MM.1S (cell line): Measurements from ENCODE around the gene IL1RL1.

Experiments
- DNase-seq: peaks from one replicate; pipeline ENCODE4 v3.0.0-alpha.2; 2015
- H2AFZ ChIP-seq: fragments of 300-600 bp; sonication (generic); 2 replicates; pipeline ENCODE4 v1.6.0; 2016; ENCODE audit warnings: antibody characterized with exemption, low read length
- H3F3A ChIP-seq: fragments of 300-600 bp; sonication (generic); 2 replicates; pipeline ENCODE4 v1.6.1; 2016; ENCODE audit warnings: mild to moderate bottlenecking, antibody characterized with exemption, low read length, moderate library complexity, mixed read lengths; ENCODE audit not compliant: insufficient read depth
- H3K27ac ChIP-seq: fragments of 300-600 bp; sonication (generic); 2 replicates; pipeline ENCODE4 v1.5.1; 2016; ENCODE audit warnings: mild to moderate bottlenecking, low read length
- H3K27me3 ChIP-seq: fragments of 300-600 bp; sonication (generic); replicated peaks from 2 replicates; pipeline ENCODE4 v1.6.0; 2016; ENCODE audit warnings: low read length; ENCODE audit not compliant: insufficient read depth
- H3K36me3 ChIP-seq: fragments of 300-600 bp; sonication (generic); replicated peaks from 2 replicates; pipeline ENCODE4 v1.6.1; 2016; ENCODE audit warnings: mild to moderate bottlenecking, low read length, mixed read lengths; ENCODE audit not compliant: insufficient read depth
- H3K4me1 ChIP-seq: fragments of 300-600 bp; sonication (generic); 2 replicates; pipeline ENCODE4 v1.6.1; 2016; ENCODE audit warnings: low read length, mixed read lengths
- H3K4me2 ChIP-seq: fragments of 300-600 bp; sonication (generic); 2 replicates; pipeline ENCODE4 v1.6.0; 2016; ENCODE audit warnings: low read depth, low read length
- H3K4me3 ChIP-seq: fragments of 300-600 bp; sonication (generic); 2 replicates; pipeline ENCODE4 v1.5.1; 2016; ENCODE audit warnings: low read length, mixed read lengths
- H3K79me2 ChIP-seq: fragments of 300-600 bp; sonication (generic); 2 replicates; pipeline ENCODE4 v1.6.1; 2016; ENCODE audit warnings: mixed run types, low read length, mixed read lengths
- H3K9ac ChIP-seq: fragments of 300-600 bp; sonication (generic); 2 replicates; pipeline ENCODE4 v1.6.1; 2016; ENCODE audit warnings: low read length, mixed read lengths
- H3K9me2 ChIP-seq: fragments of 300-600 bp; sonication (generic); replicated peaks from 2 replicates; pipeline ENCODE4 v1.6.1; 2016; ENCODE audit warnings: mild to moderate bottlenecking, low read length, mixed read lengths; ENCODE audit not compliant: insufficient read depth
- H3K9me3 ChIP-seq: fragments of 300-600 bp; sonication (generic); replicated peaks from 2 replicates; pipeline ENCODE4 v1.6.1; 2016; ENCODE audit warnings: mild to moderate bottlenecking, low read length, mixed read lengths; ENCODE audit not compliant: insufficient read depth
- H4K20me1 ChIP-seq: fragments of 300-600 bp; sonication (generic); 2 replicates; pipeline ENCODE4 v1.6.1; 2016; ENCODE audit warnings: mild to moderate bottlenecking, low read length, moderate library complexity, mixed read lengths; ENCODE audit not compliant: insufficient read depth
- EZH2 ChIP-seq: fragments of 300-600 bp; sonication (generic); optimal IDR thresholded peaks from 2 replicates; pipeline ENCODE3; 2017; ENCODE audit warnings: low read depth, mild to moderate bottlenecking, antibody characterized with exemption, low read length, mixed read lengths
- EZH2phosphoT487 ChIP-seq: fragments of 300-600 bp; sonication (generic); IDR thresholded peaks from 2 replicates; pipeline ENCODE4 v1.6.1; 2018; ENCODE audit warnings: antibody characterized with exemption, low read length
- TF ChIP-seq, protein P1 (sequence below): fragments of 300-600 bp; sonication (generic); IDR thresholded peaks from 2 replicates; pipeline ENCODE4 v1.5.1; 2016; ENCODE audit warnings: antibody characterized with exemption, low read length, mixed read lengths

Gene IL1RL1

DNA sequence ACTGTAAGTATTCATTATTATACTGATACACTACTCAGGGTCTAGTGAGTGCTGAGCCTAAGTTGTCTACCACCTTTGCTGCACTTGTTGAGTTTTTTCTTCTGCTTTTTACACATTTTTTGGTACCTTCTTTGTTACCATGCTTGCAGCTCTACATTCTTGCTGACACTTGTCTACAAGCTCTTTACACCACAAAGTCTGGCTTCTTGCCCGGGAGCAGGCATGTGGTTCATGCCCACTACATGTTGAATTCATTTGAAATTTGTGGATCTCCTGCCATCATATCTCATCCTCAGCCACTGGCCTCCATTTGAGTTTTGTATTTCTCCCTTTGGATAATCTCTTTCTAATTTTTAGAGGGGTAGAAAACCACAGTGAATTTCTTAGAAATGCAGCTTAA is 74.2 kb downstream of the IL1RL1 start:
- Histone ChIP-seq H3K4me3 (no peak overlapping the region), H3F3A (no peaks in the 10 kb centered on the region), H2AFZ (no peak overlapping the region), H3K27ac (no peak overlapping the region), H4K20me1 (no peaks in the 10 kb centered on the region), H3K9ac (no peak overlapping the region), H3K9me2 (no peaks in the 10 kb centered on the region), H3K4me2 (no peak overlapping the region), H3K4me1 (no peaks in the 10 kb centered on the region), H3K36me3 (no peaks in the 10 kb centered on the region), H3K79me2 (no peaks in the 10 kb centered on the region), H3K27me3 (no peaks in the 10 kb centered on the region), H3K9me3 (no peaks in the 10 kb centered on the region)
- TF ChIP-seq, protein P1, sequence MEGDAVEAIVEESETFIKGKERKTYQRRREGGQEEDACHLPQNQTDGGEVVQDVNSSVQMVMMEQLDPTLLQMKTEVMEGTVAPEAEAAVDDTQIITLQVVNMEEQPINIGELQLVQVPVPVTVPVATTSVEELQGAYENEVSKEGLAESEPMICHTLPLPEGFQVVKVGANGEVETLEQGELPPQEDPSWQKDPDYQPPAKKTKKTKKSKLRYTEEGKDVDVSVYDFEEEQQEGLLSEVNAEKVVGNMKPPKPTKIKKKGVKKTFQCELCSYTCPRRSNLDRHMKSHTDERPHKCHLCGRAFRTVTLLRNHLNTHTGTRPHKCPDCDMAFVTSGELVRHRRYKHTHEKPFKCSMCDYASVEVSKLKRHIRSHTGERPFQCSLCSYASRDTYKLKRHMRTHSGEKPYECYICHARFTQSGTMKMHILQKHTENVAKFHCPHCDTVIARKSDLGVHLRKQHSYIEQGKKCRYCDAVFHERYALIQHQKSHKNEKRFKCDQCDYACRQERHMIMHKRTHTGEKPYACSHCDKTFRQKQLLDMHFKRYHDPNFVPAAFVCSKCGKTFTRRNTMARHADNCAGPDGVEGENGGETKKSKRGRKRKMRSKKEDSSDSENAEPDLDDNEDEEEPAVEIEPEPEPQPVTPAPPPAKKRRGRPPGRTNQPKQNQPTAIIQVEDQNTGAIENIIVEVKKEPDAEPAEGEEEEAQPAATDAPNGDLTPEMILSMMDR: no peak
- no peak for TF ChIP-seq EZH2
- no peak for TF ChIP-seq EZH2phosphoT487
- no peak for DNase-seq

DNA sequence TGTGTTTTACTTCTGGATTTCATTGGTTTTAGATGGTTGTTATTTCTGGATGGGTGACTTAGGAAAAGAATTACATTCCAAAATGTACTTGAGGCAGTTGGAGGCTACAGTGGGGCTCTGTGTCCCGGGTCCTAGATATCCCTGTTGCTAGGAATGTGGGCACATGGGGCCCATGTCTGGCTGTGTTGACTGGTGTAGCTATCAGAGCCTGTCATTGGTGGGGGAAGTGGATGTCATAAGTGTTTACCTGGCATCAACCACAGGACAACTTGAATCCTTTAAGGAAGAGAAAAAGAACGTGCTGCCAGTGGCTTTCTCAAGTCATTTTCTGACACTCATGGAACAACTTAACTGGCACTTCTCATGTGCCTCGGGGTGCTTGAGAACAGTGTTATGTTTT is 74.6 kb downstream of the IL1RL1 start:
- Histone ChIP-seq H3K79me2 (no peaks in the 10 kb centered on the region), H3K9me3 (no peaks in the 10 kb centered on the region), H3K4me2 (no peak overlapping the region), H3K27me3 (no peaks in the 10 kb centered on the region), H3K4me1 (no peaks in the 10 kb centered on the region), H3K9me2 (no peaks in the 10 kb centered on the region), H4K20me1 (no peaks in the 10 kb centered on the region), H3K4me3 (no peak overlapping the region), H3F3A (no peaks in the 10 kb centered on the region), H2AFZ (no peak overlapping the region), H3K36me3 (no peaks in the 10 kb centered on the region), H3K27ac (no peak overlapping the region), H3K9ac (no peak overlapping the region)
- DNase-seq: no peak
- TF ChIP-seq, protein P1: no peak
- TF ChIP-seq EZH2 (no peak), EZH2phosphoT487 (no peak)

DNA sequence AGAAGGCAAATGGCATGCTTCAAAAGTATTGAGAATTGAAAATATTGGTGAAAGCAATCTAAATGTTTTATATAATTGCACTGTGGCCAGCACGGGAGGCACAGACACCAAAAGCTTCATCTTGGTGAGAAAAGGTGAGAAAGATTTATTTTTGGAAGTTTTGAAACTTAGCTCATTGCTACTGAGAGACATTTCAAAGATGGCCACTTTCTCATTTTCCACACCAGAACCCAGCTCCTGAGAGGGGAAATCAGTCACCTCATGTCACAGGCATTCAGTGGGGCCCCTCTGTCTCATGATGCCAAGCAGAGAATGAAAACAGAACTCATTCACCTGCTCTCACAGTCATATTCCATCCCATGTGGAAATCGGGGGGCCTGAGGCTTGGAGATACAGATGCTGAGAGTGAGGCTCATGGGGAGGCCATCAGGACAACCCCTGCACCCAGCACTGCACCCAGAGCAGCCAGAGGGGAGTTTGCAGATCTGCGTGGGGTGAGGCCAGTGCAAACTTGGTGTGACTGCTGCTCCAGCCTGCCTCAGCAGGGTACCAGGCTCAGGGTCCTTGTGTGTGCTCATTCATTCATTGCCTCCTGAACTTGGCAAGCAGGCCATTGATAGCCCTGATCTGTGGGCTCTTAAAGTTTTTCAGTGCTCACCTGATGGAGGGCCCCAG is 75.6 kb downstream of the IL1RL1 start:
- Histone ChIP-seq H3K36me3 (no peaks in the 10 kb centered on the region), H3K9me2 (no peaks in the 10 kb centered on the region), H3K4me1 (no peaks in the 10 kb centered on the region), H3K4me2 (no peak overlapping the region), H3K79me2 (no peaks in the 10 kb centered on the region), H4K20me1 (no peaks in the 10 kb centered on the region), H2AFZ (no peak overlapping the region), H3K9me3 (no peaks in the 10 kb centered on the region), H3K27me3 (no peaks in the 10 kb centered on the region), H3K27ac (no peak overlapping the region), H3K9ac (no peak overlapping the region), H3K4me3 (no peak overlapping the region), H3F3A (no peaks in the 10 kb centered on the region)
- TF ChIP-seq EZH2phosphoT487 (no peak), EZH2 (no peak)
- TF ChIP-seq, protein P1: no peak
- no peak for DNase-seq
